WTC11 (cell line): ENCODE measurements around the gene ZNF213. TPM values are rescaled to one million over a fixed set of nuclear protein-coding genes. Genes with fewer than 3 reads are reported as not detected.
A peak's percentile ranks its signal among the peaks of the same experiment; 100 is the strongest.

ENCODE experiments used
- ATAC-seq: fragments of 200-7000 bp; cut with Tn5 transposase; 2 replicates; pipeline ENCODE4 v1.10.0; 2021; ENCODE audit warnings: mild to moderate bottlenecking, moderate library complexity
- CTCF ChIA-PET: fragments of 300-600 bp; sonication (Branson Sonifier 250); formaldehyde crosslinking; loops from one replicate; lab custom pipeline; 2021; ENCODE audit warnings: antibody characterized with exemption; lab: Charles Lee
- POLR2A ChIA-PET: fragments of 350-600 bp; sonication (Branson Sonifier 250); formaldehyde crosslinking; loops from one replicate; lab custom pipeline; 2021; ENCODE audit warnings: antibody characterized with exemption; lab: Charles Lee
- DNase-seq: peaks from one replicate; pipeline ENCODE4 v3.0.0; 2021; ENCODE audit warnings: low spot score
- H3K27ac Mint-ChIP-seq: 2 replicates; pipeline ENCODE4 v1.8.0; 2021; ENCODE audit warnings: mixed read lengths
- H3K27me3 Mint-ChIP-seq: 2 replicates; pipeline ENCODE4 v1.8.0; 2021; ENCODE audit warnings: low read depth, mild to moderate bottlenecking, moderate library complexity, mixed read lengths
- H3K36me3 Mint-ChIP-seq: 2 replicates; pipeline ENCODE4 v1.8.0; 2021; ENCODE audit warnings: mixed read lengths
- H3K4me1 Mint-ChIP-seq: 2 replicates; pipeline ENCODE4 v1.8.0; 2022; ENCODE audit warnings: mixed read lengths
- H3K4me3 Mint-ChIP-seq: 2 replicates; pipeline ENCODE4 v1.8.0; 2021; ENCODE audit warnings: mild to moderate bottlenecking, moderate library complexity, mixed read lengths
- H3K9me3 Mint-ChIP-seq: 2 replicates; pipeline ENCODE4 v1.8.0; 2021; ENCODE audit warnings: mixed read lengths
- FOXJ3 ChIP-seq: sonication (generic); formaldehyde crosslinking; IDR thresholded peaks from 2 replicates; pipeline ENCODE4 v1.9.0; 2021; ENCODE audit warnings: missing genetic modification reagents, mild to moderate bottlenecking, borderline replicate concordance
- IRF2 ChIP-seq: sonication (generic); formaldehyde crosslinking; IDR thresholded peaks from 2 replicates; pipeline ENCODE4 v1.8.0; 2022; ENCODE audit warnings: low read depth, missing genetic modification reagents, borderline replicate concordance
- NFE2L1 ChIP-seq: sonication (generic); formaldehyde crosslinking; IDR thresholded peaks from 2 replicates; pipeline ENCODE4 v1.8.1; 2023; ENCODE audit warnings: missing genetic modification reagents
- RELA ChIP-seq: sonication (generic); formaldehyde crosslinking; IDR thresholded peaks from 2 replicates; pipeline ENCODE4 v1.8.1; 2022; ENCODE audit warnings: missing genetic modification reagents, mild to moderate bottlenecking, borderline replicate concordance
- SMAD4 ChIP-seq: sonication (generic); formaldehyde crosslinking; IDR thresholded peaks from 2 replicates; pipeline ENCODE4 v1.8.0; 2022; ENCODE audit warnings: mild to moderate bottlenecking, missing genetic modification reagents
- TCF7 ChIP-seq: sonication (generic); formaldehyde crosslinking; IDR thresholded peaks from 2 replicates; pipeline ENCODE4 v1.8.0; 2022; ENCODE audit warnings: mild to moderate bottlenecking, low read depth, missing genetic modification reagents, moderate library complexity
- ZNF138 ChIP-seq: sonication (generic); formaldehyde crosslinking; conservative IDR thresholded peaks from 2 replicates; pipeline ENCODE4 v1.8.1; 2022; ENCODE audit warnings: mild to moderate bottlenecking, moderate library complexity, missing genetic modification reagents
- total RNA-seq: library from RNA; stranded (reverse); gene quantifications from 3 replicates; pipeline ENCODE4 v1.2.3, GENCODE V29; 2021
- TF ChIP-seq, protein P1 (sequence below): sonication (generic); formaldehyde crosslinking; IDR thresholded peaks from 2 replicates; pipeline ENCODE4 v1.8.1; 2023; ENCODE audit warnings: mild to moderate bottlenecking, moderate library complexity, missing genetic modification reagents
- TF ChIP-seq, protein P2 (sequence below): fragments of 200-600 bp; IDR thresholded peaks from 2 replicates; pipeline ENCODE4 v1.8.0; 2022; ENCODE audit warnings: antibody characterized with exemption
- TF ChIP-seq, protein P3 (sequence below): fragments of 250-450 bp; sonication (Bioruptor Pico); IDR thresholded peaks from 2 replicates; pipeline ENCODE4 v1.8.0; 2021; ENCODE audit warnings: mild to moderate bottlenecking
- TF ChIP-seq, protein P4 (sequence below): sonication (generic); formaldehyde crosslinking; IDR thresholded peaks from 2 replicates; pipeline ENCODE4 v1.8.0; 2023; ENCODE audit warnings: missing genetic modification reagents
- TF ChIP-seq, protein P5 (sequence below): sonication (generic); formaldehyde crosslinking; IDR thresholded peaks from 2 replicates; pipeline ENCODE4 v1.8.0; 2022; ENCODE audit warnings: mild to moderate bottlenecking, missing genetic modification reagents
- TF ChIP-seq, protein P6 (sequence below): sonication (generic); formaldehyde crosslinking; IDR thresholded peaks from 2 replicates; pipeline ENCODE4 v1.8.1; 2022; ENCODE audit warnings: mild to moderate bottlenecking, missing genetic modification reagents, moderate library complexity, borderline replicate concordance
- TF ChIP-seq, protein P7 (sequence below): fragments of 250-450 bp; sonication (Bioruptor Pico); IDR thresholded peaks from 2 replicates; pipeline ENCODE4 v1.9.0; 2021; ENCODE audit warnings: moderate library complexity, mild to moderate bottlenecking, inconsistent platforms, borderline replicate concordance
- TF ChIP-seq, protein P8 (sequence below): sonication (generic); formaldehyde crosslinking; IDR thresholded peaks from 2 replicates; pipeline ENCODE4 v1.8.0; 2023; ENCODE audit warnings: mild to moderate bottlenecking, missing genetic modification reagents
- TF ChIP-seq, protein P9 (sequence below): sonication (generic); formaldehyde crosslinking; IDR thresholded peaks from 2 replicates; pipeline ENCODE4 v1.8.1; 2023; ENCODE audit warnings: mild to moderate bottlenecking, missing genetic modification reagents, borderline replicate concordance

Gene ZNF213
- total RNA-seq, 1 experiment from 2014 or later = 11.6 TPM

DNA sequence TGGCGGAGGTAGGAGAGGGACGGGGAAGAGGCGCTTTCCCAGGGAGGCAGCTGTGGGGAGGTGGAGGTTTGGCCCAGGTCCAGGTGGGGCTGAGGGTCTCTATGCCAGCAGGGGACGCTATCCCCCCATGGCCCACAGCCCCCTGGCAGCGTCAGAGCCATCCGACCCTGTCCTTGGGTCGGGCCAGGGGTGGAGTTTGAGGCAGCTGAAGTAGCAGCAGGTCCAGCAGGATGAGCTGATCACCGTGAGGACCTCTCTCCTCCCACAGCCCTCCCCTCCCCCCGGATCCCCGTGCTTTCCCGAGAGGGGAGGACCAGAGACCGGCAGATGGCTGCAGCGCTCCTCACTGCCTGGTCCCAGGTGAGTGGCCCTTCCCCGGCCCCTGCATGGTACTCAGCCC is 19.3 kb upstream of the ZNF213 start:
- DNase-seq (peak; percentile 71), ATAC-seq (peak; percentile 75)
- POLR2A ChIA-PET = interaction anchor here (0.6 to 1.2 kb wide), 5 partner anchors 14 to 35 kb away, joined by 3 to 6 read pairs (median 4); partner anchors contain the start of genes ZNF213 and ZSCAN10
- Mint-ChIP-seq H3K9me3 (no peaks in the 10 kb centered on the region), H3K36me3 (peaks cover 23% of the 10 kb centered on the region), H3K4me3 (peak overlapping the region; percentile 31; the same call in 1 of the 2 replicates), H3K27ac (no peak overlapping the region), H3K27me3 (no peaks in the 10 kb centered on the region), H3K4me1 (peaks cover 24% of the 10 kb centered on the region)
- CTCF ChIA-PET = interaction anchor here (0.6 to 6.7 kb wide), 21 partner anchors 9 to 132 kb away, joined by 3 to 112 read pairs (median 5); partner anchors contain the start of genes ZNF213 and ZSCAN10
- TF ChIP-seq, protein P1, sequence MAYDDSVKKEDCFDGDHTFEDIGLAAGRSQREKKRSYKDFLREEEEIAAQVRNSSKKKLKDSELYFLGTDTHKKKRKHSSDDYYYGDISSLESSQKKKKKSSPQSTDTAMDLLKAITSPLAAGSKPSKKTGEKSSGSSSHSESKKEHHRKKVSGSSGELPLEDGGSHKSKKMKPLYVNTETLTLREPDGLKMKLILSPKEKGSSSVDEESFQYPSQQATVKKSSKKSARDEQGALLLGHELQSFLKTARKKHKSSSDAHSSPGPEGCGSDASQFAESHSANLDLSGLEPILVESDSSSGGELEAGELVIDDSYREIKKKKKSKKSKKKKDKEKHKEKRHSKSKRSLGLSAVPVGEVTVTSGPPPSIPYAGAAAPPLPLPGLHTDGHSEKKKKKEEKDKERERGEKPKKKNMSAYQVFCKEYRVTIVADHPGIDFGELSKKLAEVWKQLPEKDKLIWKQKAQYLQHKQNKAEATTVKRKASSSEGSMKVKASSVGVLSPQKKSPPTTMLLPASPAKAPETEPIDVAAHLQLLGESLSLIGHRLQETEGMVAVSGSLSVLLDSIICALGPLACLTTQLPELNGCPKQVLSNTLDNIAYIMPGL (CRISPR knock-in tag) = no peak
- TF ChIP-seq, protein P2, sequence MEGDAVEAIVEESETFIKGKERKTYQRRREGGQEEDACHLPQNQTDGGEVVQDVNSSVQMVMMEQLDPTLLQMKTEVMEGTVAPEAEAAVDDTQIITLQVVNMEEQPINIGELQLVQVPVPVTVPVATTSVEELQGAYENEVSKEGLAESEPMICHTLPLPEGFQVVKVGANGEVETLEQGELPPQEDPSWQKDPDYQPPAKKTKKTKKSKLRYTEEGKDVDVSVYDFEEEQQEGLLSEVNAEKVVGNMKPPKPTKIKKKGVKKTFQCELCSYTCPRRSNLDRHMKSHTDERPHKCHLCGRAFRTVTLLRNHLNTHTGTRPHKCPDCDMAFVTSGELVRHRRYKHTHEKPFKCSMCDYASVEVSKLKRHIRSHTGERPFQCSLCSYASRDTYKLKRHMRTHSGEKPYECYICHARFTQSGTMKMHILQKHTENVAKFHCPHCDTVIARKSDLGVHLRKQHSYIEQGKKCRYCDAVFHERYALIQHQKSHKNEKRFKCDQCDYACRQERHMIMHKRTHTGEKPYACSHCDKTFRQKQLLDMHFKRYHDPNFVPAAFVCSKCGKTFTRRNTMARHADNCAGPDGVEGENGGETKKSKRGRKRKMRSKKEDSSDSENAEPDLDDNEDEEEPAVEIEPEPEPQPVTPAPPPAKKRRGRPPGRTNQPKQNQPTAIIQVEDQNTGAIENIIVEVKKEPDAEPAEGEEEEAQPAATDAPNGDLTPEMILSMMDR = peak; percentile 61

DNA sequence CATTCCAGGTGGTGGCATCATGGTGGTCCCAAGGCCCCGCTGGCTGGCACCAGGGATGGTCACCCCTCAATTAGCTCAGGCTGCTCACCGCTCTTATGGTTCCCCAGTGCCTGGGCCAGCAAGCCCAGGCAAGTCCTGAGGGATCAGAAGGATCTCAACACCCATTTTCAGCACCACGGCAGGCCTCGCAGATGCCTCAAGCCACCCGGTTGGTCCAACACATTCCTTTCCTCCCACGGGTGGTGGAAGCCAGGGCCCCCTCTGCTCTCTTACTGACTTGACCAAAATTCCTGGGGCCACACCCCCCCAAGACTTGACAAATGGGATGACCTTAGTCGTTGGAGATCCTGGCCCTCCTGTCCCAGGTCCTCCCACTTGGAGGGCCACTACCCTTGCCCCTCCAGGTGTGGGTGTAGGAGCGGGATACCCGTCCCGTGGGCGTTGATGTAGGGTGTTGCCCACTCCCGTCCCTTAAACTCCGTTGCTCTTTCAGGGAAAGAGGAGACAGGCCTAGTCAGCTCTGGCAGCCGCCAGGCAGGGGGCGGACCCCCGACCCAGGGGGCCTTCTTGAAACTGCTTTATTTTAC is 16.5 kb upstream of the ZNF213 start:
- no peaks in the 10 kb centered on the region for H3K27me3 Mint-ChIP-seq
- peak overlapping the region; percentile 32; the same call in 1 of the 2 replicates for H3K27ac Mint-ChIP-seq
- POLR2A ChIA-PET = interaction anchor here (1.0 to 1.2 kb wide), 2 partner anchors 16 to 20 kb away, joined by 3 to 4 read pairs; no protein-coding TSS in a partner anchor
- TF ChIP-seq IRF2 (CRISPR knock-in tag) (no peak), ZNF138 (CRISPR knock-in tag) (no peak), SMAD4 (CRISPR knock-in tag) (no peak), FOXJ3 (no peak), NFE2L1 (no peak), RELA (CRISPR knock-in tag) (no peak), TCF7 (no peak)
- TF ChIP-seq, protein P3, sequence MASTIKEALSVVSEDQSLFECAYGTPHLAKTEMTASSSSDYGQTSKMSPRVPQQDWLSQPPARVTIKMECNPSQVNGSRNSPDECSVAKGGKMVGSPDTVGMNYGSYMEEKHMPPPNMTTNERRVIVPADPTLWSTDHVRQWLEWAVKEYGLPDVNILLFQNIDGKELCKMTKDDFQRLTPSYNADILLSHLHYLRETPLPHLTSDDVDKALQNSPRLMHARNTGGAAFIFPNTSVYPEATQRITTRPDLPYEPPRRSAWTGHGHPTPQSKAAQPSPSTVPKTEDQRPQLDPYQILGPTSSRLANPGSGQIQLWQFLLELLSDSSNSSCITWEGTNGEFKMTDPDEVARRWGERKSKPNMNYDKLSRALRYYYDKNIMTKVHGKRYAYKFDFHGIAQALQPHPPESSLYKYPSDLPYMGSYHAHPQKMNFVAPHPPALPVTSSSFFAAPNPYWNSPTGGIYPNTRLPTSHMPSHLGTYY (CRISPR knock-in tag) = no peak
- TF ChIP-seq, protein P4, sequence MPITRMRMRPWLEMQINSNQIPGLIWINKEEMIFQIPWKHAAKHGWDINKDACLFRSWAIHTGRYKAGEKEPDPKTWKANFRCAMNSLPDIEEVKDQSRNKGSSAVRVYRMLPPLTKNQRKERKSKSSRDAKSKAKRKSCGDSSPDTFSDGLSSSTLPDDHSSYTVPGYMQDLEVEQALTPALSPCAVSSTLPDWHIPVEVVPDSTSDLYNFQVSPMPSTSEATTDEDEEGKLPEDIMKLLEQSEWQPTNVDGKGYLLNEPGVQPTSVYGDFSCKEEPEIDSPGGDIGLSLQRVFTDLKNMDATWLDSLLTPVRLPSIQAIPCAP = no peak
- TF ChIP-seq, protein P5, sequence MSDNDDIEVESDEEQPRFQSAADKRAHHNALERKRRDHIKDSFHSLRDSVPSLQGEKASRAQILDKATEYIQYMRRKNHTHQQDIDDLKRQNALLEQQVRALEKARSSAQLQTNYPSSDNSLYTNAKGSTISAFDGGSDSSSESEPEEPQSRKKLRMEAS (CRISPR knock-in tag) = no peak
- TF ChIP-seq, protein P6, sequence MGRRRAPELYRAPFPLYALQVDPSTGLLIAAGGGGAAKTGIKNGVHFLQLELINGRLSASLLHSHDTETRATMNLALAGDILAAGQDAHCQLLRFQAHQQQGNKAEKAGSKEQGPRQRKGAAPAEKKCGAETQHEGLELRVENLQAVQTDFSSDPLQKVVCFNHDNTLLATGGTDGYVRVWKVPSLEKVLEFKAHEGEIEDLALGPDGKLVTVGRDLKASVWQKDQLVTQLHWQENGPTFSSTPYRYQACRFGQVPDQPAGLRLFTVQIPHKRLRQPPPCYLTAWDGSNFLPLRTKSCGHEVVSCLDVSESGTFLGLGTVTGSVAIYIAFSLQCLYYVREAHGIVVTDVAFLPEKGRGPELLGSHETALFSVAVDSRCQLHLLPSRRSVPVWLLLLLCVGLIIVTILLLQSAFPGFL (CRISPR knock-in tag) = no peak
- TF ChIP-seq, protein P7, sequence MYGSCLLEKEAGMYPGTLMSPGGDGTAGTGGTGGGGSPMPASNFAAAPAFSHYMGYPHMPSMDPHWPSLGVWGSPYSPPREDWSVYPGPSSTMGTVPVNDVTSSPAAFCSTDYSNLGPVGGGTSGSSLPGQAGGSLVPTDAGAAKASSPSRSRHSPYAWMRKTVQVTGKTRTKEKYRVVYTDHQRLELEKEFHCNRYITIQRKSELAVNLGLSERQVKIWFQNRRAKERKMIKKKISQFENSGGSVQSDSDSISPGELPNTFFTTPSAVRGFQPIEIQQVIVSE (CRISPR knock-in tag) = no peak
- TF ChIP-seq, protein P8, sequence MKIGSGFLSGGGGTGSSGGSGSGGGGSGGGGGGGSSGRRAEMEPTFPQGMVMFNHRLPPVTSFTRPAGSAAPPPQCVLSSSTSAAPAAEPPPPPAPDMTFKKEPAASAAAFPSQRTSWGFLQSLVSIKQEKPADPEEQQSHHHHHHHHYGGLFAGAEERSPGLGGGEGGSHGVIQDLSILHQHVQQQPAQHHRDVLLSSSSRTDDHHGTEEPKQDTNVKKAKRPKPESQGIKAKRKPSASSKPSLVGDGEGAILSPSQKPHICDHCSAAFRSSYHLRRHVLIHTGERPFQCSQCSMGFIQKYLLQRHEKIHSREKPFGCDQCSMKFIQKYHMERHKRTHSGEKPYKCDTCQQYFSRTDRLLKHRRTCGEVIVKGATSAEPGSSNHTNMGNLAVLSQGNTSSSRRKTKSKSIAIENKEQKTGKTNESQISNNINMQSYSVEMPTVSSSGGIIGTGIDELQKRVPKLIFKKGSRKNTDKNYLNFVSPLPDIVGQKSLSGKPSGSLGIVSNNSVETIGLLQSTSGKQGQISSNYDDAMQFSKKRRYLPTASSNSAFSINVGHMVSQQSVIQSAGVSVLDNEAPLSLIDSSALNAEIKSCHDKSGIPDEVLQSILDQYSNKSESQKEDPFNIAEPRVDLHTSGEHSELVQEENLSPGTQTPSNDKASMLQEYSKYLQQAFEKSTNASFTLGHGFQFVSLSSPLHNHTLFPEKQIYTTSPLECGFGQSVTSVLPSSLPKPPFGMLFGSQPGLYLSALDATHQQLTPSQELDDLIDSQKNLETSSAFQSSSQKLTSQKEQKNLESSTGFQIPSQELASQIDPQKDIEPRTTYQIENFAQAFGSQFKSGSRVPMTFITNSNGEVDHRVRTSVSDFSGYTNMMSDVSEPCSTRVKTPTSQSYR (CRISPR knock-in tag) = no peak
- TF ChIP-seq, protein P9, sequence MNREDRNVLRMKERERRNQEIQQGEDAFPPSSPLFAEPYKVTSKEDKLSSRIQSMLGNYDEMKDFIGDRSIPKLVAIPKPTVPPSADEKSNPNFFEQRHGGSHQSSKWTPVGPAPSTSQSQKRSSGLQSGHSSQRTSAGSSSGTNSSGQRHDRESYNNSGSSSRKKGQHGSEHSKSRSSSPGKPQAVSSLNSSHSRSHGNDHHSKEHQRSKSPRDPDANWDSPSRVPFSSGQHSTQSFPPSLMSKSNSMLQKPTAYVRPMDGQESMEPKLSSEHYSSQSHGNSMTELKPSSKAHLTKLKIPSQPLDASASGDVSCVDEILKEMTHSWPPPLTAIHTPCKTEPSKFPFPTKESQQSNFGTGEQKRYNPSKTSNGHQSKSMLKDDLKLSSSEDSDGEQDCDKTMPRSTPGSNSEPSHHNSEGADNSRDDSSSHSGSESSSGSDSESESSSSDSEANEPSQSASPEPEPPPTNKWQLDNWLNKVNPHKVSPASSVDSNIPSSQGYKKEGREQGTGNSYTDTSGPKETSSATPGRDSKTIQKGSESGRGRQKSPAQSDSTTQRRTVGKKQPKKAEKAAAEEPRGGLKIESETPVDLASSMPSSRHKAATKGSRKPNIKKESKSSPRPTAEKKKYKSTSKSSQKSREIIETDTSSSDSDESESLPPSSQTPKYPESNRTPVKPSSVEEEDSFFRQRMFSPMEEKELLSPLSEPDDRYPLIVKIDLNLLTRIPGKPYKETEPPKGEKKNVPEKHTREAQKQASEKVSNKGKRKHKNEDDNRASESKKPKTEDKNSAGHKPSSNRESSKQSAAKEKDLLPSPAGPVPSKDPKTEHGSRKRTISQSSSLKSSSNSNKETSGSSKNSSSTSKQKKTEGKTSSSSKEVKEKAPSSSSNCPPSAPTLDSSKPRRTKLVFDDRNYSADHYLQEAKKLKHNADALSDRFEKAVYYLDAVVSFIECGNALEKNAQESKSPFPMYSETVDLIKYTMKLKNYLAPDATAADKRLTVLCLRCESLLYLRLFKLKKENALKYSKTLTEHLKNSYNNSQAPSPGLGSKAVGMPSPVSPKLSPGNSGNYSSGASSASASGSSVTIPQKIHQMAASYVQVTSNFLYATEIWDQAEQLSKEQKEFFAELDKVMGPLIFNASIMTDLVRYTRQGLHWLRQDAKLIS = no peak

More for the DNA sequence above, 16.5 kb upstream of the ZNF213 start:
- H3K9me3 Mint-ChIP-seq = no peaks in the 10 kb centered on the region
- ATAC-seq = no peak
- no peak for DNase-seq
- CTCF ChIA-PET = interaction anchor here (1.0 to 4.7 kb wide), 3 partner anchors 14 to 87 kb away, joined by 3 to 18 read pairs (median 5); no protein-coding TSS in a partner anchor
- H3K36me3 Mint-ChIP-seq = peaks cover 26% of the 10 kb centered on the region
- H3K4me1 Mint-ChIP-seq = peaks cover 18% of the 10 kb centered on the region
- H3K4me3 Mint-ChIP-seq = no peak overlapping the region
